Fibroblast of lung (primary cell): Measurements from ENCODE around the gene PDE11A. TPM values are rescaled to one million over a fixed set of nuclear protein-coding genes. Genes with fewer than 3 reads are reported as not detected.

Experiments used
- DNase-seq, 2 donors: peaks; one replicate each; pipeline versions ENCODE4 v3.0.0 to v3.0.0-alpha.2; 2010; ENCODE audit warnings: low read depth in 2 of 2
- H2AFZ ChIP-seq: 2 replicates; pipeline ENCODE4 v1.5.1; 2012; ENCODE audit warnings: low read length, control low read depth, inconsistent platforms
- H3K27ac ChIP-seq: 2 replicates; pipeline ENCODE4 v1.5.1; 2011; ENCODE audit warnings: low read length, control low read depth; ENCODE audit not compliant: insufficient read depth
- H3K27me3 ChIP-seq: 2 replicates; pipeline ENCODE4 v1.5.1; 2011; ENCODE audit warnings: mild to moderate bottlenecking, low read length; ENCODE audit not compliant: control insufficient read depth, insufficient read depth
- H3K36me3 ChIP-seq: 2 replicates; pipeline ENCODE4 v1.5.1; 2011; ENCODE audit warnings: low read length; ENCODE audit not compliant: control insufficient read depth, insufficient read depth
- H3K4me1 ChIP-seq: 2 replicates; pipeline ENCODE4 v1.5.1; 2011; ENCODE audit warnings: low read length; ENCODE audit not compliant: control insufficient read depth, insufficient read depth; ENCODE audit errors: extremely low read depth
- H3K4me2 ChIP-seq: 2 replicates; pipeline ENCODE4 v1.5.1; 2011; ENCODE audit warnings: low read length, control low read depth; ENCODE audit not compliant: insufficient read depth; ENCODE audit errors: extremely low read depth
- H3K4me3 ChIP-seq, 4 experiments: fragments of 200-600 bp in 1 of 4; sonication (generic) in 1 of 4; replicated peaks in 1 of 4; 2 replicates each; pipeline ENCODE4 v1.5.1; 2011 to 2016; ENCODE audit warnings: low read length in 4 of 4, low read depth in 3 of 4, mild to moderate bottlenecking in 3 of 4, control low read depth in 2 of 4, inconsistent platforms in 1 of 4, mixed read lengths in 1 of 4; ENCODE audit not compliant: insufficient read depth in 1 of 4; ENCODE audit errors: control extremely low read depth in 1 of 4
- H3K79me2 ChIP-seq: 2 replicates; pipeline ENCODE4 v1.5.1; 2012; ENCODE audit warnings: mild to moderate bottlenecking, low read length, inconsistent platforms; ENCODE audit not compliant: control insufficient read depth, insufficient read depth
- H3K9ac ChIP-seq: 2 replicates; pipeline ENCODE4 v1.5.1; 2011; ENCODE audit warnings: mild to moderate bottlenecking, low read length, control low read depth; ENCODE audit not compliant: insufficient read depth
- H3K9me3 ChIP-seq: 2 replicates; pipeline ENCODE4 v1.5.1; 2012; ENCODE audit warnings: low read depth, low read length; ENCODE audit not compliant: control insufficient read depth, insufficient read depth
- H4K20me1 ChIP-seq: 2 replicates; pipeline ENCODE4 v1.5.1; 2011; ENCODE audit warnings: low read length; ENCODE audit not compliant: control insufficient read depth, insufficient read depth; ENCODE audit errors: extremely low read depth
- EZH2 ChIP-seq: IDR thresholded peaks from 2 replicates; pipeline ENCODE4 v1.5.1; 2012; ENCODE audit warnings: low read length, control low read depth, mild to moderate bottlenecking; ENCODE audit errors: missing control alignments
- polyA plus RNA-seq, 2 donors: library from polyadenylated mRNA; depleted of rRNA in 1 of 2; stranded (reverse) in 1 of 2; unstranded in 1 of 2; fragments of >200 nt; gene quantifications; 2 replicates each; pipeline ENCODE4 v1.2.1, GENCODE V29; 2011 to 2012; ENCODE audit warnings: missing spikeins in 1 of 2
- total RNA-seq: library from RNA; depleted of rRNA; stranded (reverse); fragments of >200 nt; gene quantifications from 2 replicates; pipeline ENCODE4 v1.2.1, GENCODE V29; 2014
- TF ChIP-seq, protein P1 (sequence below), 2 donors: IDR thresholded peaks in 1 of 2; conservative IDR thresholded peaks in 1 of 2; 1 replicate in 1 of 2; 2 replicates in 1 of 2; pipeline ENCODE4 v1.5.1; 2011 to 2012; ENCODE audit warnings: low read length in 2 of 2, control low read depth in 1 of 2, inconsistent platforms in 1 of 2, low read depth in 1 of 2, mild to moderate bottlenecking in 1 of 2

PDE11A gene
- total and polyA plus RNA-seq, 2 donors (not counting 1 experiment from before 2014, with no cell fraction given) = 0.03 to 0.33 TPM

DNA sequence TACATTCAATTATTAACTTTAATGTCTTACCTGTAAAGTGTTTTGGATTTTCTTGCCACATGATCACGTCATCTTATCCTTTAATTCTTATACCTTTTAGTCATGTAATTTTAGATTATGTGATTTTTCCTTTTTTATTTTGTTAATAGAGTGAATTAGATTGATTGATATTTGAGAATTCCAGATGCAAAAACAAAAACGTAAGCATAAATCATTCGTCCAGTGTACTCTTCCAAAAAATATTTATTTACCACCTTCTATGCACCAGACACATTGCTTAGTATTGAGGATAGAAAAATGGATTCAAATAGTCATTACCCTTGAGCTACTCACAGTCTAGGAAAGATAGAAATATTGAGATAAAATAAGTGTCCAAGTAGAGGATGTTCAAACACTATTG, 249.6 kb downstream of the PDE11A start:
- TF ChIP-seq EZH2 = no peak
- TF ChIP-seq, protein P1, sequence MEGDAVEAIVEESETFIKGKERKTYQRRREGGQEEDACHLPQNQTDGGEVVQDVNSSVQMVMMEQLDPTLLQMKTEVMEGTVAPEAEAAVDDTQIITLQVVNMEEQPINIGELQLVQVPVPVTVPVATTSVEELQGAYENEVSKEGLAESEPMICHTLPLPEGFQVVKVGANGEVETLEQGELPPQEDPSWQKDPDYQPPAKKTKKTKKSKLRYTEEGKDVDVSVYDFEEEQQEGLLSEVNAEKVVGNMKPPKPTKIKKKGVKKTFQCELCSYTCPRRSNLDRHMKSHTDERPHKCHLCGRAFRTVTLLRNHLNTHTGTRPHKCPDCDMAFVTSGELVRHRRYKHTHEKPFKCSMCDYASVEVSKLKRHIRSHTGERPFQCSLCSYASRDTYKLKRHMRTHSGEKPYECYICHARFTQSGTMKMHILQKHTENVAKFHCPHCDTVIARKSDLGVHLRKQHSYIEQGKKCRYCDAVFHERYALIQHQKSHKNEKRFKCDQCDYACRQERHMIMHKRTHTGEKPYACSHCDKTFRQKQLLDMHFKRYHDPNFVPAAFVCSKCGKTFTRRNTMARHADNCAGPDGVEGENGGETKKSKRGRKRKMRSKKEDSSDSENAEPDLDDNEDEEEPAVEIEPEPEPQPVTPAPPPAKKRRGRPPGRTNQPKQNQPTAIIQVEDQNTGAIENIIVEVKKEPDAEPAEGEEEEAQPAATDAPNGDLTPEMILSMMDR (conservative IDR thresholded peaks at IDR 0.05 in 1 of 2, IDR thresholded peaks at IDR 0.05 in 1 of 2; ENCODE audit: low read depth in 1 of 2, low read length in 2 of 2) = no peak
- H3K27me3 ChIP-seq = no peaks in the 10 kb centered on the region
- no peaks in the 10 kb centered on the region for H3K9me3 ChIP-seq
- no peaks in the 10 kb centered on the region for H4K20me1 ChIP-seq
- H3K4me3 ChIP-seq = no peak overlapping the region
- no peaks in the 10 kb centered on the region for H3K36me3 ChIP-seq
- no peaks in the 10 kb centered on the region for H3K79me2 ChIP-seq
- no peak overlapping the region for H3K9ac ChIP-seq
- no peak for DNase-seq
- H2AFZ ChIP-seq = no peak overlapping the region
- H3K27ac ChIP-seq = no peak overlapping the region
- no peaks in the 10 kb centered on the region for H3K4me1 ChIP-seq
- H3K4me2 ChIP-seq = no peak overlapping the region

DNA sequence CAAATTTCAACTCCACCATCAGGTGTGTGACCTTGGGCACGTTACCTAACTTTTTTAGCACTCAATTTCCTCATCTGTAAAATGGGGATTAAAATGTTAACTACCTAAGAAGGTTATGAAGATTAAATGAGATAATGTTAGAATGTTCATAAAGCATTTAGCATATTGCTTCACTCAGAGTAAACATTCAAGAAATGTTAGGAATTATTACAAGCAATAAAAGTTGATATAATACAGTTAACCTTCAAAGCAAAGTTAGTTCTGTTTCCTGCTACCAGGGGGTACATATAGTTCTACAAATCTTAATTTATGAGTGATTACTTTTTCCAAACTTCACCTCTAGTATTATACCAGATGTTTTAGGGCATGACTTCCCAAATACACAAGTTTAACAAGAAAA, 254.2 kb downstream of the PDE11A start:
- no peak overlapping the region for H3K9ac ChIP-seq
- DNase-seq = no peak
- H3K27ac ChIP-seq = no peak overlapping the region
- H3K79me2 ChIP-seq = no peaks in the 10 kb centered on the region
- H3K36me3 ChIP-seq = no peaks in the 10 kb centered on the region
- H2AFZ ChIP-seq = no peak overlapping the region
- H4K20me1 ChIP-seq = no peaks in the 10 kb centered on the region
- no peak overlapping the region for H3K4me2 ChIP-seq
- TF ChIP-seq, protein P1 (conservative IDR thresholded peaks at IDR 0.05 in 1 of 2, IDR thresholded peaks at IDR 0.05 in 1 of 2; ENCODE audit: low read depth in 1 of 2, low read length in 2 of 2) = no peak
- no peak for TF ChIP-seq EZH2
- H3K9me3 ChIP-seq = no peaks in the 10 kb centered on the region
- no peaks in the 10 kb centered on the region for H3K27me3 ChIP-seq
- no peak overlapping the region for H3K4me3 ChIP-seq
- no peaks in the 10 kb centered on the region for H3K4me1 ChIP-seq

DNA sequence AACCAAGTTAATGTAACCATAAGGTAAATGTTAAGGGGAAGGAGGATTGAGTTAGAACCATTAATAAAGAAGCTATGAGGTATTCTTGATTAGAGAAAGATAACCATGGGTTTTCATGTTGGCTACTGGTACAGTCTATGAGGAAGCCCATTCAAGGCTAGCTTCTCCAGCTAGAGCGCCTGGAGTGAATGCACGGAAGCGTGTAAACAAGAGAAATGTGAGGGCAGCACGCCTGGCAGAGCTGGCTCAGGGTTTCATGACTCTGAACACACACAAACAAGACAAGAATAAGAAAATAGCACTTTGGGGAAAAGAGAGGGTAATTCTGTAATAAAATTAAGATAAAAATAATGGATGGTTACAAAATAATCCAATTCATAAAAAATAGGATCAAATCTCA, 255.3 kb downstream of the PDE11A start:
- no peak for TF ChIP-seq EZH2

More for the DNA sequence above, 255.3 kb downstream of the PDE11A start:
- Histone ChIP-seq H3K9me3 (no peaks in the 10 kb centered on the region), H3K27me3 (no peaks in the 10 kb centered on the region), H3K27ac (no peak overlapping the region), H2AFZ (no peak overlapping the region), H3K9ac (no peak overlapping the region), H3K4me1 (no peaks in the 10 kb centered on the region), H4K20me1 (no peaks in the 10 kb centered on the region), H3K4me2 (no peak overlapping the region), H3K36me3 (no peaks in the 10 kb centered on the region), H3K79me2 (no peaks in the 10 kb centered on the region), H3K4me3 (no peak overlapping the region)
- DNase-seq = no peak
